HepG2 (cell line): ENCODE measurements around the gene LMAN2. TPM values are rescaled to one million over a fixed set of nuclear protein-coding genes. Genes with fewer than 3 reads are reported as not detected.

Source experiments
- DR1 ChIP-seq: sonication (generic); formaldehyde crosslinking; IDR thresholded peaks from 2 replicates; pipeline ENCODE4 v1.8.0; 2021; ENCODE audit warnings: mild to moderate bottlenecking, missing genetic modification reagents, inconsistent platforms
- ISL2 ChIP-seq: sonication (generic); formaldehyde crosslinking; IDR thresholded peaks from 2 replicates; pipeline ENCODE4 v1.5.0; 2020; ENCODE audit warnings: missing genetic modification reagents
- KIAA2018 ChIP-seq: sonication (generic); formaldehyde crosslinking; IDR thresholded peaks from 2 replicates; pipeline ENCODE4 v1.5.0; 2020; ENCODE audit warnings: mild to moderate bottlenecking, missing genetic modification reagents, borderline replicate concordance
- KLF15 ChIP-seq: sonication (generic); formaldehyde crosslinking; IDR thresholded peaks from 2 replicates; pipeline ENCODE4 v1.8.1; 2023; ENCODE audit warnings: borderline replicate concordance, mild to moderate bottlenecking, inconsistent platforms, missing genetic modification reagents, mixed read lengths
- RARG ChIP-seq: sonication (generic); formaldehyde crosslinking; IDR thresholded peaks from 2 replicates; pipeline ENCODE4 v1.4.0; 2020; ENCODE audit warnings: low read depth, mild to moderate bottlenecking, missing genetic modification reagents
- ZBTB37 ChIP-seq: sonication (generic); formaldehyde crosslinking; IDR thresholded peaks from 2 replicates; pipeline ENCODE4 v1.4.0; 2020; ENCODE audit warnings: mild to moderate bottlenecking, missing genetic modification reagents
- ZNF281 ChIP-seq: sonication (generic); formaldehyde crosslinking; IDR thresholded peaks from 2 replicates; pipeline ENCODE4 v1.4.0; 2020; ENCODE audit warnings: missing genetic modification reagents, borderline replicate concordance
- ZNF3 ChIP-seq: IDR thresholded peaks from 2 replicates; pipeline ENCODE4 v1.7.0; 2017; ENCODE audit warnings: inconsistent platforms
- ZNF710 ChIP-seq: sonication (generic); formaldehyde crosslinking; IDR thresholded peaks from 2 replicates; pipeline ENCODE4 v1.5.0; 2020; ENCODE audit warnings: mild to moderate bottlenecking, missing genetic modification reagents, borderline replicate concordance
- ZSCAN5A ChIP-seq: sonication (generic); formaldehyde crosslinking; IDR thresholded peaks from 2 replicates; pipeline ENCODE4 v1.8.0; 2022; ENCODE audit warnings: mild to moderate bottlenecking, missing genetic modification reagents, borderline replicate concordance
- polyA plus RNA-seq, 8 experiments: library from polyadenylated mRNA; depleted of rRNA in 3 of 8; stranded (reverse) in 7 of 8; unstranded in 1 of 8; fragments of >200 nt; fragmentation: Illumina TruSeq in 4 of 8; extraction: Trizol in 4 of 8; gene quantifications; 2 replicates each; pipeline versions ENCODE4 v1.2.1 to v1.2.3, GENCODE V29; 2011 to 2016; ENCODE audit warnings: low read depth in 4 of 8, missing spikeins in 1 of 8, mixed read lengths in 1 of 8; ENCODE audit not compliant: insufficient read depth in 1 of 8
- total RNA-seq, 5 experiments: library from RNA; depleted of rRNA; stranded (reverse); fragments of >200 nt; fragmentation: Illumina TruSeq; extraction: Trizol; gene quantifications; 2 replicates each; pipeline ENCODE4 v1.2.3, GENCODE V29; 2016; ENCODE audit warnings: low read depth in 1 of 5

The LMAN2 gene
- total and polyA plus RNA-seq, 2 of the 13 experiments (the other 11 are each of a cell fraction or from before 2014, with no cell fraction given) = 191 to 197 TPM

- TF ChIP-seq KIAA2018 (CRISPR knock-in tag) (no peak), ZNF281 (CRISPR knock-in tag) (no peak), ZNF3 (no peak), DR1 (CRISPR knock-in tag) (no peak), ZBTB37 (no peak), RARG (CRISPR knock-in tag) (no peak), KLF15 (CRISPR knock-in tag) (no peak), ISL2 (CRISPR knock-in tag) (no peak), ZNF710 (CRISPR knock-in tag) (no peak), ZSCAN5A (CRISPR knock-in tag) (no peak)
Observed at GRCh38 chr5:177362610-177363507, 11.4 kb upstream of the LMAN2 start (continued).
